ENCODE data around the gene CCNG2.

Gene CCNG2

DNA sequence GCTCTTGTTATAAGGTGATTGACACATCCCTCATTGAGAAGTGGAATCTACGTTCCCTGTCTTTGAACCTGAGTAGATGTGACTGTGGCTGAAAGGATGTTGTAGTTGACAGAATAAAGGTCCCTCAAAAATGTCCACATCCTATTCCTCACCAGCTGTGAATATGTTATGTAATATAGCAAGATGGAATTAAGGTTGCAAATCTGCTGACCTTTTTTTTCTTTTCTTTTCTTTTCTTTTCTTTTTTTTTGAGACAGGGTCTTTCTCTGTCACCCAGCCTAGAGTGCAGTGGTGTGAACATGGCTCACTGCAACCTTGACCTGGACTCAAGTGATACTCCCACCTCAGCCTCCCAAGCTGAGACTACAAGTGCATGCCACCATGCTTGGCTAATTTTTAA, 7.2 kb upstream of the CCNG2 start:
- no peaks in the 10 kb centered on the region for H3K9me3 ChIP-seq (ENCODE audit: control insufficient read depth, low read depth, low read length)
- no peaks in the 10 kb centered on the region for H3K27me3 ChIP-seq (ENCODE audit: control insufficient read depth, insufficient read depth, low read length)
- no peak overlapping the region for H3K27ac ChIP-seq (ENCODE audit: low read length)
- H3K4me3 ChIP-seq (ENCODE audit: low read length) = no peak overlapping the region
- no peaks in the 10 kb centered on the region for H3K36me3 ChIP-seq (ENCODE audit: control insufficient read depth, low read depth, low read length)
- H3K4me1 ChIP-seq (ENCODE audit: control insufficient read depth, low read depth, low read length) = peaks cover 8% of the 10 kb centered on the region
- H3K9ac ChIP-seq (ENCODE audit: low read length) = no peak overlapping the region

- Histone ChIP-seq H3K36me3 (ENCODE audit: control insufficient read depth, low read depth, low read length) (no peaks in the 10 kb centered on the region), H3K4me3 (ENCODE audit: low read length) (no peak overlapping the region), H3K4me1 (ENCODE audit: control insufficient read depth, low read depth, low read length) (peaks cover 22% of the 10 kb centered on the region), H3K27ac (ENCODE audit: low read length) (no peak overlapping the region), H3K9me3 (ENCODE audit: control insufficient read depth, low read depth, low read length) (no peaks in the 10 kb centered on the region), H3K9ac (ENCODE audit: low read length) (no peak overlapping the region), H3K27me3 (ENCODE audit: control insufficient read depth, insufficient read depth, low read length) (no peaks in the 10 kb centered on the region)
Measured at GRCh38 chr4:77151241-77151640, 5.8 kb upstream of the CCNG2 start.

- Histone ChIP-seq H3K27me3 (ENCODE audit: control insufficient read depth, insufficient read depth, low read length) (no peaks in the 10 kb centered on the region), H3K4me1 (ENCODE audit: control insufficient read depth, low read depth, low read length) (peaks cover 23% of the 10 kb centered on the region), H3K27ac (ENCODE audit: low read length) (no peak overlapping the region), H3K4me3 (ENCODE audit: low read length) (no peak overlapping the region), H3K9me3 (ENCODE audit: control insufficient read depth, low read depth, low read length) (no peaks in the 10 kb centered on the region), H3K9ac (ENCODE audit: low read length) (no peak overlapping the region), H3K36me3 (ENCODE audit: control insufficient read depth, low read depth, low read length) (no peaks in the 10 kb centered on the region)
Measured at GRCh38 chr4:77152421-77152820, 4.6 kb upstream of the CCNG2 start.

DNA sequence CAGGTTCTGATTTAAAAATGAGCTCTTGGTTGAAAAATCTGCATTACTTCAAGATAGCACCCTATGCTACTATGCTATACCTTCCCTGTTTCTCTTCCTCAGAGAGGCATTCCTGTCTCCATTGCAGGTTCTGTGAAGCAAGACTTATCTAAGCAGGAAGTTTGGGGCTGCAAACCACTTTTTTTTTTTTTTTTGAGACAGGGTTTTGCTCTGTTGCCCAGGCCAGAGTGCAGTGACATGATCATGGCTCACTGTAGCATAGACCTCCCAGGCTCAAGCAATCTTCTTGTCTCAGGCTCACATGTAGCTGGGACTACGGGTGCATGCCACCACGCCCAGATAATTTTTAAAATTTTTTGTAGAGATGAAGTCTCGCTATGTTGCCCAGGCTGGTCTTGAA, 4.0 kb upstream of the CCNG2 start:
- Histone ChIP-seq H3K4me3 (ENCODE audit: low read length) (no peak overlapping the region), H3K36me3 (ENCODE audit: control insufficient read depth, low read depth, low read length) (no peaks in the 10 kb centered on the region), H3K9ac (ENCODE audit: low read length) (no peak overlapping the region), H3K27ac (ENCODE audit: low read length) (no peak overlapping the region), H3K9me3 (ENCODE audit: control insufficient read depth, low read depth, low read length) (no peaks in the 10 kb centered on the region), H3K4me1 (ENCODE audit: control insufficient read depth, low read depth, low read length) (peaks cover 23% of the 10 kb centered on the region), H3K27me3 (ENCODE audit: control insufficient read depth, insufficient read depth, low read length) (no peaks in the 10 kb centered on the region)

DNA sequence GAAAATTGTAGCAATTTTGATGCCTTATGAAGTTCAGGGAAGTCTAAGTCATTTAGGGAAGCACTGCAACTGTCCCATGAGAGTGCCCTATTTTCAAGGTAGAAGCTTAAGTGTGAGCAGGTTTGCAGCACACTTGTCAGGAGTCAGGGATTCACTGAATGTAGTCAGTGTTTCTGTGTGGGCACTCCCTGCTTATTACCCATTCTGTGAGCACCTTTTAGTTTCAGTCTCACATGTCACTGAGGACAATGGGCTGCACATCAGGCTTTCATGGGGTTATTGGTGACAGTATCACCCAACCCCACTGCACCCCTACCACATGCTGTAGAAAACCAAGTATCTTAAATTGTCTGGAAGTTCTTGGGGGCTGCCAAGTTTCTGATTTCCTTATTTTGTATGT, 2.9 kb upstream of the CCNG2 start:
- Histone ChIP-seq H3K27me3 (ENCODE audit: control insufficient read depth, insufficient read depth, low read length) (no peaks in the 10 kb centered on the region), H3K27ac (ENCODE audit: low read length) (no peak overlapping the region), H3K9me3 (ENCODE audit: control insufficient read depth, low read depth, low read length) (no peaks in the 10 kb centered on the region), H3K36me3 (ENCODE audit: control insufficient read depth, low read depth, low read length) (no peaks in the 10 kb centered on the region), H3K4me3 (ENCODE audit: low read length) (no peak overlapping the region), H3K4me1 (ENCODE audit: control insufficient read depth, low read depth, low read length) (peaks cover 23% of the 10 kb centered on the region), H3K9ac (ENCODE audit: low read length) (no peak overlapping the region)

- peak overlapping the region; percentile 92 for H3K4me3 ChIP-seq (ENCODE audit: low read length)
Measured at GRCh38 chr4:77154761-77155499, 2.1 kb upstream of the CCNG2 start.

DNA sequence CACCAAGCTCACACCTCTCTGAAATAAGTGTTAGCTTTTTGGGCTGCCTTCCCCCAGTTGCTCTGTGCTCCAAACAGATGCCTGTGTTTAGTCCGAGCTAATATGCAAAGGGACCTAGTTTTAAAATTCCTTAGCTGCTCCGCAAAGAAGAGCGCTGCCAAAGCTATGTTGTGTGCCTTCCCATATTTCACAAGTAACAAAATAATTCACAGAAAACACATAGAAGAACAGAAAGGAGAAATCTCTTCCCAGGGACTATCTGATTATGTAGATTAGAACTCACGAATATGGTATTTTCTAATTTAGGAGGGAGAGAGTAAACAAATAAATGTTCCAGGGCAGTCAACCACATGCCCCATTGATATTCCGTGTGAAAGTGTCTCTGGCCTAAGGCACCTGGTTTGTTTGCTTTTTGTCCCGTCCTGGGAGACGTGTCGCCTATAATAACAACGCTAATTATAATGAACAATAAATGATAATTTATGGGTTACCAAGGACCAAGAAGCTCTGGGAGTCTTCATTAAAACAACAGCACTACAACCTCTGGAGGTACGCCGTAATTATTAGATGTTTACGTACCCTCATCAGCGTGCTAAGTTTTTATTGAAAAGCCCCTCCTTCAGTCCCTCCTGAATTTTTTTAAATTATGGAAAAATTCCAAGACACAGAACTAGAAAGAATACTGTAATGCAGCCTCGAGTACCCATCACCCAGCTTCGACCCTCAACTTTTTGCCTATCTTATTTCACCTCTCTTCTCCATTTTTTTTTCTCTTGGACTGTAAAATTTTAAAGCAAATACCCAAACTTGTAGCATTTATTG, 1.2 kb upstream of the CCNG2 start:
- Histone ChIP-seq H3K9me3 (ENCODE audit: control insufficient read depth, low read depth, low read length) (no peaks in the 10 kb centered on the region), H3K4me3 (ENCODE audit: low read length) (peak overlapping the region; percentile 92), H3K36me3 (ENCODE audit: control insufficient read depth, low read depth, low read length) (peaks cover 9% of the 10 kb centered on the region), H3K9ac (ENCODE audit: low read length) (peak overlapping the region; percentile 71), H3K27me3 (ENCODE audit: control insufficient read depth, insufficient read depth, low read length) (no peaks in the 10 kb centered on the region), H3K4me1 (ENCODE audit: control insufficient read depth, low read depth, low read length) (peaks cover 23% of the 10 kb centered on the region), H3K27ac (ENCODE audit: low read length) (no peak overlapping the region)

More at GRCh38 chr4:77154761-77155499, 2.1 kb upstream of the CCNG2 start:
- peaks cover 3% of the 10 kb centered on the region for H3K36me3 ChIP-seq (ENCODE audit: control insufficient read depth, low read depth, low read length)
- no peaks in the 10 kb centered on the region for H3K27me3 ChIP-seq (ENCODE audit: control insufficient read depth, insufficient read depth, low read length)
- no peak overlapping the region for H3K9ac ChIP-seq (ENCODE audit: low read length)
- H3K9me3 ChIP-seq (ENCODE audit: control insufficient read depth, low read depth, low read length) = no peaks in the 10 kb centered on the region
- no peak overlapping the region for H3K27ac ChIP-seq (ENCODE audit: low read length)
- peaks cover 23% of the 10 kb centered on the region for H3K4me1 ChIP-seq (ENCODE audit: control insufficient read depth, low read depth, low read length)

GRCh38 chr4:77156533-77156911, 485 bp upstream of the CCNG2 start:
- peaks cover 23% of the 10 kb centered on the region for H3K4me1 ChIP-seq (ENCODE audit: control insufficient read depth, low read depth, low read length)
- H3K27ac ChIP-seq (ENCODE audit: low read length) = peak overlapping the region; percentile 99
- no peaks in the 10 kb centered on the region for H3K27me3 ChIP-seq (ENCODE audit: control insufficient read depth, insufficient read depth, low read length)
- peaks cover 13% of the 10 kb centered on the region for H3K36me3 ChIP-seq (ENCODE audit: control insufficient read depth, low read depth, low read length)
- no peaks in the 10 kb centered on the region for H3K9me3 ChIP-seq (ENCODE audit: control insufficient read depth, low read depth, low read length)
- H3K9ac ChIP-seq (ENCODE audit: low read length) = peak overlapping the region; percentile 99
- peak overlapping the region; percentile 92 for H3K4me3 ChIP-seq (ENCODE audit: low read length)

- Histone ChIP-seq H3K4me3 (ENCODE audit: low read length) (peak overlapping the region; percentile 92), H3K4me1 (ENCODE audit: control insufficient read depth, low read depth, low read length) (peaks cover 15% of the 10 kb centered on the region), H3K27ac (ENCODE audit: low read length) (no peak overlapping the region), H3K9ac (ENCODE audit: low read length) (peak overlapping the region; percentile 99), H3K27me3 (ENCODE audit: control insufficient read depth, insufficient read depth, low read length) (no peaks in the 10 kb centered on the region), H3K36me3 (ENCODE audit: control insufficient read depth, low read depth, low read length) (peaks cover 23% of the 10 kb centered on the region), H3K9me3 (ENCODE audit: control insufficient read depth, low read depth, low read length) (no peaks in the 10 kb centered on the region)
Measured at GRCh38 chr4:77157859-77158486, 966 bp downstream of the CCNG2 start.

- Histone ChIP-seq H3K9me3 (ENCODE audit: control insufficient read depth, low read depth, low read length) (no peaks in the 10 kb centered on the region), H3K4me1 (ENCODE audit: control insufficient read depth, low read depth, low read length) (peaks cover 15% of the 10 kb centered on the region), H3K27ac (ENCODE audit: low read length) (no peak overlapping the region), H3K36me3 (ENCODE audit: control insufficient read depth, low read depth, low read length) (peaks cover 28% of the 10 kb centered on the region), H3K4me3 (ENCODE audit: low read length) (peak overlapping the region; percentile 92), H3K9ac (ENCODE audit: low read length) (peak overlapping the region; percentile 99), H3K27me3 (ENCODE audit: control insufficient read depth, insufficient read depth, low read length) (no peaks in the 10 kb centered on the region)
Measured at GRCh38 chr4:77158487-77158861, 1.5 kb downstream of the CCNG2 start.

DNA sequence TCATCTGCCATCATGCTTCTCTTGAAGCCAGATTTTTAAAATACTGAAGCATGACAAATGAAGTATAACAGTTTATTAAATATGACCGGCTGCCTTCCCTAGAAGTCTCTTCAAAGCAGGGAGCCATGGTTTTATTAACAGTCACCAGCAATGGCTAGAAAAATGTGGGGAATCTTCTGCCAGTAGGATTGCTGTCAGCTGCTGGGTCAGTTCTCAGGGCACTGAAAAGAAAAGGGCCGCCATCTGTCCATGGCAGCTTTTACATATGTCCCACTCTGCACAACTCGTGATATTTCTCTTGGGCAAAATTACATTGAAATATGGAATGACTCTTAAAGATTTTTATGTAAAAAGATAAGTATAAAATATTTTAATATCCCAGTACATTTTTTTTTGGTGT, 2.8 kb downstream of the CCNG2 start:
- Histone ChIP-seq H3K27me3 (ENCODE audit: control insufficient read depth, insufficient read depth, low read length) (no peaks in the 10 kb centered on the region), H3K27ac (ENCODE audit: low read length) (no peak overlapping the region), H3K4me3 (ENCODE audit: low read length) (no peak overlapping the region), H3K9me3 (ENCODE audit: control insufficient read depth, low read depth, low read length) (no peaks in the 10 kb centered on the region), H3K36me3 (ENCODE audit: control insufficient read depth, low read depth, low read length) (peaks cover 41% of the 10 kb centered on the region), H3K9ac (ENCODE audit: low read length) (no peak overlapping the region), H3K4me1 (ENCODE audit: control insufficient read depth, low read depth, low read length) (peaks cover 15% of the 10 kb centered on the region)
